Thyroid gland (tissue), 4 donors: ENCODE data around the gene PBXIP1. TPM values are rescaled to one million over a fixed set of nuclear protein-coding genes. Genes with fewer than 3 reads are reported as not detected.
A peak's percentile ranks its signal among the peaks of the same experiment; 100 is the strongest.

Source experiments
- DNase-seq, 2 donors: peaks; one replicate each; pipeline ENCODE4 v3.0.0-alpha.2; 2019
- H3K27ac ChIP-seq, 3 donors: fragments of 200-600 bp; sonication (generic); 1 replicate in 2 of 3; 2 replicates in 1 of 3; pipeline ENCODE4 v1.5.1; 2016 to 2019; ENCODE audit warnings: mild to moderate bottlenecking in 1 of 3, moderate library complexity in 1 of 3
- H3K27me3 ChIP-seq: fragments of 200-600 bp; sonication (generic); one replicate; pipeline ENCODE4 v1.5.1; 2019
- H3K36me3 ChIP-seq, 2 donors: fragments of 200-600 bp; sonication (generic); one replicate each; pipeline ENCODE4 v1.5.1; 2016 to 2019
- H3K4me1 ChIP-seq, 2 donors: fragments of 200-600 bp; sonication (generic); one replicate each; pipeline ENCODE4 v1.5.1; 2017 to 2019
- H3K4me3 ChIP-seq, 3 donors: fragments of 200-600 bp; sonication (generic); replicated peaks in 1 of 3; 1 replicate in 2 of 3; 2 replicates in 1 of 3; pipeline ENCODE4 v1.5.1; 2016; ENCODE audit warnings: mild to moderate bottlenecking in 1 of 3
- H3K9me3 ChIP-seq: fragments of 200-600 bp; sonication (generic); one replicate; pipeline ENCODE4 v1.5.1; 2017
- POLR2A ChIP-seq, 2 donors: fragments of 450-650 bp; IDR thresholded peaks; one replicate each; pipeline ENCODE4 v1.6.1; 2017; ENCODE audit warnings: antibody characterized with exemption in 2 of 2, mild to moderate bottlenecking in 2 of 2, moderate library complexity in 1 of 2
- WGBS, 2 donors: methylation state at CpG; one replicate each; pipeline ENCODE4 v1.1.5; 2017; 5-methylcytosine and 5-hydroxymethylcytosine counted together
- intact Hi-C: fragments of 100-400 bp; cut with DNase I; formaldehyde crosslinking; loops from one replicate; pipeline ENCODE4 v1.15.1; 2023
- total RNA-seq, 4 donors: library from RNA; depleted of rRNA; stranded (reverse); fragments of >200 nt; gene quantifications; one replicate each; pipeline ENCODE4 v1.2.3, GENCODE V29; 2016
- TF ChIP-seq, protein P1 (sequence below), 6 experiments: fragments of 200-600 bp in 3 of 6; fragments of 450-650 bp in 3 of 6; sonication (generic) in 3 of 6; IDR thresholded peaks; one replicate each; pipeline ENCODE4 v1.5.1; 2016 to 2019; ENCODE audit warnings: antibody characterized with exemption in 6 of 6, mild to moderate bottlenecking in 2 of 6, inconsistent platforms in 1 of 6, moderate library complexity in 1 of 6

PBXIP1 gene
- total RNA-seq, 4 donors from 2014 or later, result 139 to 205 (median 181) TPM

DNA sequence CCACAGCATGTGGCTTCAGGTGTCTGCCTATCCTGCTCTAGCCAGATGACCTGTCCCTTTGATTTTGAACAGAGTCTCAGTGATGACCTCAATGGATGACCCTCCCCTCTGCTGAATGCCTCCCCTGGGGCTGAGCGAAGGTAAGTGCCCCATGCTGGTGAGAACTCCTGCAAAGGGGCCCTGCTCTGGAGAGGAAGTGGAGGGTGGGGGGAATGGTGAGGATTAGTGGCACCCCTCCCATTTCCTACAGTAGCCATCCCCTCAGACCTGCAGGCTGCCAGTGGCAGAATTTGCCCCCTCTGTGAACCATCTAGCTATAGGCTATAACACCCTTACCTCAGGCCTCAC is 15.7 kb downstream of the PBXIP1 start:
- TF ChIP-seq POLR2A (IDR thresholded peaks at IDR 0.05), result no peak
- TF ChIP-seq, protein P1, sequence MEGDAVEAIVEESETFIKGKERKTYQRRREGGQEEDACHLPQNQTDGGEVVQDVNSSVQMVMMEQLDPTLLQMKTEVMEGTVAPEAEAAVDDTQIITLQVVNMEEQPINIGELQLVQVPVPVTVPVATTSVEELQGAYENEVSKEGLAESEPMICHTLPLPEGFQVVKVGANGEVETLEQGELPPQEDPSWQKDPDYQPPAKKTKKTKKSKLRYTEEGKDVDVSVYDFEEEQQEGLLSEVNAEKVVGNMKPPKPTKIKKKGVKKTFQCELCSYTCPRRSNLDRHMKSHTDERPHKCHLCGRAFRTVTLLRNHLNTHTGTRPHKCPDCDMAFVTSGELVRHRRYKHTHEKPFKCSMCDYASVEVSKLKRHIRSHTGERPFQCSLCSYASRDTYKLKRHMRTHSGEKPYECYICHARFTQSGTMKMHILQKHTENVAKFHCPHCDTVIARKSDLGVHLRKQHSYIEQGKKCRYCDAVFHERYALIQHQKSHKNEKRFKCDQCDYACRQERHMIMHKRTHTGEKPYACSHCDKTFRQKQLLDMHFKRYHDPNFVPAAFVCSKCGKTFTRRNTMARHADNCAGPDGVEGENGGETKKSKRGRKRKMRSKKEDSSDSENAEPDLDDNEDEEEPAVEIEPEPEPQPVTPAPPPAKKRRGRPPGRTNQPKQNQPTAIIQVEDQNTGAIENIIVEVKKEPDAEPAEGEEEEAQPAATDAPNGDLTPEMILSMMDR (IDR thresholded peaks at IDR 0.05), result no peak
- Histone ChIP-seq H3K36me3 (no peaks in the 10 kb centered on the region), H3K4me1 (peaks cover 29 to 69% of the 10 kb centered on the region in 2 donors), H3K27me3 (no peaks in the 10 kb centered on the region), H3K4me3 (no peak overlapping the region), H3K27ac (peak overlapping the region in 2 of 3 donors; percentile 85 to 90), H3K9me3 (no peaks in the 10 kb centered on the region)
- WGBS, 2 donors, result 77 to 100% methylated on average over 1 of the region's 1 CpG
- no peak for DNase-seq
- intact Hi-C loops, result no loop called here

DNA sequence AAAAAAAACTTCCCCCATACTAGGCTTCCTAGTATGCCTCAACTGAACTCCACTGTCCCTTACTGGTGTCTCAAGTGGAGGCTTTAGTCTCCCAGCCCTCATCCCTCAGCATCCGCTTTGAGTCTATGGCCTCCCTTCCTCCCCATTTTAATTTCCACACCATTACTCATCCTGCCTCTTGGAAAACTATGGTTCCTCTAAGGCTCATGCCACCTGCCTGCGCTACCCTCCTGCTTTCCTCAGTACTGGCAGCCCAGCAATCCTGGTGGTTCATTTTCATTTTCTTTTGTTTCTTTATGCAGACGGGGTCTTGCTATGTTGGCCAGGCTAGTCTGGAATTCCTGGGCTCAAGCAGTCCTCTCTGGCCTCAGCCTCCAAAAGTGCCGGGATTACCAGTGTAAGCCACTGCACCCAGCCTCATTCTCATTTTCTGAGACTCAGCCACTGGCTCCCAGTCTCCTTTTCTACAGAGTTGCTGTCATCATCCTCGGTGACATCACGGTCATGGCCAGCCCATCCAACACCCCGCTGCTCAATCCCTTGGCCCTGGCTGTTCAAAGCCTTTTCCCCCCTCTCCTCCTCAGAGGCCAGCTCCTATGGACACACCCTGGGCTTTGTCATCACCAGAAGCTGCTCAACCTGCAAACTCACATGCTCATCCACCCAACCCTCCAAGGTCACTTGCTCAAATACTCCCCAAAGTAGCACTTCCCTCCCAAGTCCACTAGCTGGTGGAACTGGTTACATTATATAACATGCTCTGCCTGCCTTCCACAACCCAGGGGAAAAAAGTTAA is 17.1 kb downstream of the PBXIP1 start:
- intact Hi-C loops, result no loop called here
- H3K9me3 ChIP-seq, result no peaks in the 10 kb centered on the region
- no peaks in the 10 kb centered on the region for H3K27me3 ChIP-seq
- peaks cover 29 to 57% of the 10 kb centered on the region in 2 donors for H3K4me1 ChIP-seq
- no peak for DNase-seq
- no peak for TF ChIP-seq POLR2A (IDR thresholded peaks at IDR 0.05)
- TF ChIP-seq, protein P1 (IDR thresholded peaks at IDR 0.05), result no peak
- H3K4me3 ChIP-seq, result no peak overlapping the region
- 93% methylated on average over 7 of the region's 7 CpGs for WGBS, 2 donors
- H3K36me3 ChIP-seq, result no peaks in the 10 kb centered on the region
- H3K27ac ChIP-seq, result peak overlapping the region; percentile 98 to 99 (median 99)

DNA sequence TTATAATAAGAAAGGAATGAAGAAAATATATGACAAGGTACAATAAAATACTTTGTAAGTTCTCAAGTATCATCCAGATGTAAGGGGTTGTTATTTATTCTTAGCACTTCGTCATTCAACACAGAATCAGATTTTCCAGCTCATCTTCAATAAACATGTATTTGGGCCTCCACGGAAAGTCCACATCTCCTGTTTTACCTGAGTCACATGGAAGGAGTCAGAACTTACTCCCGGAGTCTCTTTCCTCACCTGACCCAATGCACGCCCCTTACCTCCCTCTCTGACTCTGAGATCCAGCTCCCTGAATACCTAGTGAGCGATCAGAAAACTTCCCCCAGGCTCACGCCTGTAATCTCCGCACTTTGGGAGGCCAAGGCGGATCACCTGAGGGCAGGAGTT is 17.9 kb downstream of the PBXIP1 start:
- no peaks in the 10 kb centered on the region for H3K9me3 ChIP-seq
- no peak for DNase-seq
- peak overlapping the region; percentile 98 to 99 (median 99) for H3K27ac ChIP-seq
- WGBS, 2 donors, result 87 to 89% methylated on average over 8 of the region's 8 CpGs
- H3K4me1 ChIP-seq, result peaks cover 29 to 50% of the 10 kb centered on the region in 2 donors
- intact Hi-C loops, result no loop called here
- no peaks in the 10 kb centered on the region for H3K36me3 ChIP-seq
- no peak overlapping the region for H3K4me3 ChIP-seq
- H3K27me3 ChIP-seq, result no peaks in the 10 kb centered on the region
- TF ChIP-seq, protein P1 (IDR thresholded peaks at IDR 0.05), result no peak
- TF ChIP-seq POLR2A (IDR thresholded peaks at IDR 0.05), result no peak

DNA sequence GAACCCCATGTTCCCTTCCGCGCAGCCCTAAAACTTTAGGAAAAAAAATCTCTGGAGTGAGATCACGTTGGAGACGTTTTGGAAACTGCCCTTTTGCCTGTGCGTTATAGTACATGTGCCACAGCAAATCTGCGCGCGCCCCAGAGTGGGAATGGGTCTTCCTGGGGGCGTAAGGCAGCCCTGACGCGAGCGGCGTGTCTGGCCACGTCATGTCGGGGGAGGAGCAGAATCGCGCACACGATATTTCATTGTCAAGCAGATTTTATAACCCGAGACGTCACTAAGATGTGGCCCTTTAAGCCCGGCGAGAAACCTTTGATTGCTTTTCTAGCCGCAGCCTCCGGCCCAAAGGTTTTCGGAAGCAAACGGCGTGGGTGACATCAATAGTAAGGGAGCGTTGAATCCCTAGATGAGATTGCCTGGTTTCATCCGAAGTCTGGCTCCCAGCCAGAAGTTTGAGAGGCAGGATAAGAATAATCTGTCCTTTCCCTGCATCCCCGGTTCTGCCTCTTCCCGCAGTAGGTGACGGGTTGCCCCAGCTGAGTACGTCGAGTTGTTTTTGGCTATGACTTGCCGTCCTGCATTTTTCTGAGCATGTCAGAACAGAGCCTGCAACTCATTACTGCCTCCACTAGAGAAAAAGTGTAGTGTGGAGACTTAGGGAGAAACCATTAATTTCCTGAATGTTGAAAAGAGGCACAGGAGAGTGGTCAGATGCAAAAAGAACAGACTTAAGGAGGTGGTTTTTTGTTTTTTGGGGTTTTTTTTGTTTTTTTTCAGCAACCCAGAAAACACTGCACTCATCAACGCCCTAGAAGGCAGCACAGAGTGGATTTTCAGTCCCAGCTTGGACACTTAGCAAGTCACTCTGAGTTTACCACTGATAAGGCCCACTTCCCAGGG is 18.6 kb downstream of the PBXIP1 start:
- intact Hi-C loops, result no loop called here
- Histone ChIP-seq H3K27me3 (no peaks in the 10 kb centered on the region), H3K27ac (peak overlapping the region; percentile 98 to 99 (median 99)), H3K9me3 (no peaks in the 10 kb centered on the region), H3K36me3 (no peaks in the 10 kb centered on the region), H3K4me1 (peaks cover 23 to 44% of the 10 kb centered on the region in 2 donors), H3K4me3 (peak overlapping the region in 2 of 3 donors; percentile 7 to 50)
- TF ChIP-seq, protein P1 (IDR thresholded peaks at IDR 0.05), result peak in 3 of 6 experiments; percentile 27 to 49 (median 28)
- peak in 1 of 2 donors; percentile 63 for TF ChIP-seq POLR2A (IDR thresholded peaks at IDR 0.05)
- peak; percentile 91 to 93 for DNase-seq
- 0 to 2% methylated on average over 24 to 35 of the region's 36 CpGs for WGBS, 2 donors
